Omental fat pad (tissue), 4 donors: ENCODE data around the gene TTYH1. TPM values are rescaled to one million over a fixed set of nuclear protein-coding genes. Genes with fewer than 3 reads are reported as not detected.
A peak's percentile ranks its signal among the peaks of the same experiment; 100 is the strongest.
"Not testable (repeated sequence)": the region's sequence is repeated elsewhere in the genome, so short reads cannot be mapped to it uniquely, and the experiment has no call there.

Experiments
- ATAC-seq: fragments of 150-250 bp; one replicate; pipeline ENCODE4 v1.9.1; 2016; ENCODE audit warnings: mild to moderate bottlenecking, moderate library complexity; ENCODE audit not compliant: low FRiP score
- DNase-seq: peaks from one replicate; pipeline ENCODE4 v3.0.0-alpha.2; 2019; ENCODE audit warnings: low spot score
- CTCF ChIP-seq, 3 donors: fragments of 450-650 bp; IDR thresholded peaks; one replicate each; pipeline ENCODE4 v1.5.1; 2016 to 2017; ENCODE audit warnings: antibody characterized with exemption in 3 of 3, mild to moderate bottlenecking in 3 of 3, moderate library complexity in 2 of 3
- total RNA-seq, 4 donors: library from RNA; depleted of rRNA; stranded (reverse); fragments of >200 nt; gene quantifications; one replicate each; pipeline ENCODE4 v1.1.0, GENCODE V29; 2016

Gene TTYH1
- under 1 TPM in 2 of 4 donors, not detected in 2; 0.28 to 0.84 TPM for total RNA-seq

- no peak for TF ChIP-seq CTCF (IDR thresholded peaks at IDR 0.05)
- ATAC-seq: no peak
- DNase-seq: no peak
Observed at GRCh38 chr19:54415208-54415900, at the start of gene TTYH1. TSS of gene TTYH1 (plus strand) at chr19:54415464. CDS start at chr19:54415553, 89 bp downstream.

GRCh38 chr19:54365798-54366197 is 49.5 kb upstream of the TTYH1 start:
- ATAC-seq, DNase-seq: not testable (repeated sequence)

- DNase-seq (no peak), ATAC-seq (no peak)
- TF ChIP-seq CTCF (IDR thresholded peaks at IDR 0.05): no peak
Observed at GRCh38 chr19:54366811-54367210, 48.5 kb upstream of the TTYH1 start.

- no peak for ATAC-seq
- DNase-seq: no peak
- TF ChIP-seq CTCF (IDR thresholded peaks at IDR 0.05): no peak
Observed at GRCh38 chr19:54369082-54369687, 46.1 kb upstream of the TTYH1 start.

GRCh38 chr19:54369688-54370433 is 45.4 kb upstream of the TTYH1 start:
- ATAC-seq, DNase-seq: not testable (repeated sequence)

- ATAC-seq: not testable (repeated sequence)
Observed at GRCh38 chr19:54370434-54370796, 44.8 kb upstream of the TTYH1 start.

GRCh38 chr19:54371453-54371852 is 43.8 kb upstream of the TTYH1 start:
- ATAC-seq, DNase-seq: not testable (repeated sequence)

More at GRCh38 chr19:54370434-54370796, 44.8 kb upstream of the TTYH1 start:
- not testable (repeated sequence) for DNase-seq

- DNase-seq (no peak), ATAC-seq (peak; percentile 56)
- no peak for TF ChIP-seq CTCF (IDR thresholded peaks at IDR 0.05)
Observed at GRCh38 chr19:54373781-54374631, 41.3 kb upstream of the TTYH1 start.

- not testable (repeated sequence) for DNase-seq
- peak; percentile 37 for ATAC-seq
Observed at GRCh38 chr19:54375181-54375938, 39.9 kb upstream of the TTYH1 start.
